Thyroid gland (tissue), 4 donors: ENCODE measurements around the gene CCL8.

Experiments
- POLR2A ChIP-seq, 2 donors: fragments of 450-650 bp; IDR thresholded peaks; one replicate each; pipeline ENCODE4 v1.6.1; 2017; ENCODE audit warnings: antibody characterized with exemption in 2 of 2, mild to moderate bottlenecking in 2 of 2, moderate library complexity in 1 of 2
- TF ChIP-seq, protein P1 (sequence below), 6 experiments: fragments of 200-600 bp in 3 of 6; fragments of 450-650 bp in 3 of 6; sonication (generic) in 3 of 6; IDR thresholded peaks; one replicate each; pipeline ENCODE4 v1.5.1; 2016 to 2019; ENCODE audit warnings: antibody characterized with exemption in 6 of 6, mild to moderate bottlenecking in 2 of 6, inconsistent platforms in 1 of 6, moderate library complexity in 1 of 6

DNA sequence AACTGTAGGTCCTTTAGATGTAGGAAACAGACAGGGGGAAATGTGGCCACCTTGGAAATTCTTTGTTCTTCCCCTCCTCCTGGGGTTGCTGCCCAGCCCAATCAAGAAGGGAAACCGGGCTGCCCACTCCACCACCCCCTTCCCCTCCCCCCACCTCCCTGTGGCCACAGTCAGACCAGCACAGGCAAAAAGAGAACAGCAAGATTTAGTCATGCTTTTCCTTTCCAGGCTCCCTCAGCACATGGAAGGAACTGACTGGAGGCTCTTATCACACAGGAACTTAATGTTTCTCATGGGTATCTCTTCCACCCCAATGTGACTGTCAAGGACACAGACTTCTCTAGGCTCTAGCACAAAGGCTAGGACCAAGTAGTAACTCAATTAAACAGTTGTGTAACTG lies 46.8 kb downstream of the CCL8 start:
- no peak for TF ChIP-seq POLR2A (IDR thresholded peaks at IDR 0.05)
- TF ChIP-seq, protein P1, sequence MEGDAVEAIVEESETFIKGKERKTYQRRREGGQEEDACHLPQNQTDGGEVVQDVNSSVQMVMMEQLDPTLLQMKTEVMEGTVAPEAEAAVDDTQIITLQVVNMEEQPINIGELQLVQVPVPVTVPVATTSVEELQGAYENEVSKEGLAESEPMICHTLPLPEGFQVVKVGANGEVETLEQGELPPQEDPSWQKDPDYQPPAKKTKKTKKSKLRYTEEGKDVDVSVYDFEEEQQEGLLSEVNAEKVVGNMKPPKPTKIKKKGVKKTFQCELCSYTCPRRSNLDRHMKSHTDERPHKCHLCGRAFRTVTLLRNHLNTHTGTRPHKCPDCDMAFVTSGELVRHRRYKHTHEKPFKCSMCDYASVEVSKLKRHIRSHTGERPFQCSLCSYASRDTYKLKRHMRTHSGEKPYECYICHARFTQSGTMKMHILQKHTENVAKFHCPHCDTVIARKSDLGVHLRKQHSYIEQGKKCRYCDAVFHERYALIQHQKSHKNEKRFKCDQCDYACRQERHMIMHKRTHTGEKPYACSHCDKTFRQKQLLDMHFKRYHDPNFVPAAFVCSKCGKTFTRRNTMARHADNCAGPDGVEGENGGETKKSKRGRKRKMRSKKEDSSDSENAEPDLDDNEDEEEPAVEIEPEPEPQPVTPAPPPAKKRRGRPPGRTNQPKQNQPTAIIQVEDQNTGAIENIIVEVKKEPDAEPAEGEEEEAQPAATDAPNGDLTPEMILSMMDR (IDR thresholded peaks at IDR 0.05): no peak
